Measurements from ENCODE around the gene TYW3.
A peak's percentile ranks its signal among the peaks of the same experiment; 100 is the strongest.

Gene TYW3

GRCh38 chr1:74772945-74773344 lies 40.0 kb downstream of the TYW3 start:
- H3K9me3 Mint-ChIP-seq = no peaks in the 10 kb centered on the region
- H3K36me3 Mint-ChIP-seq (ENCODE audit: low read depth) = no peaks in the 10 kb centered on the region
- H3K27me3 Mint-ChIP-seq (ENCODE audit: low read depth) = no peaks in the 10 kb centered on the region
- TF ChIP-seq CTCF (IDR thresholded peaks at IDR 0.05; ENCODE audit: unreplicated experiment in 3 of 3) = no peak
- no peak overlapping the region for H3K27ac Mint-ChIP-seq
- H3K4me1 Mint-ChIP-seq = no peaks in the 10 kb centered on the region
- H3K4me3 Mint-ChIP-seq = no peak overlapping the region

GRCh38 chr1:74773582-74773981 lies 40.6 kb downstream of the TYW3 start:
- no peaks in the 10 kb centered on the region for H3K27me3 Mint-ChIP-seq (ENCODE audit: low read depth)
- TF ChIP-seq CTCF (IDR thresholded peaks at IDR 0.05; ENCODE audit: unreplicated experiment in 3 of 3) = no peak
- H3K36me3 Mint-ChIP-seq (ENCODE audit: low read depth) = no peaks in the 10 kb centered on the region
- H3K4me1 Mint-ChIP-seq = no peaks in the 10 kb centered on the region
- H3K4me3 Mint-ChIP-seq = no peak overlapping the region
- H3K27ac Mint-ChIP-seq = no peak overlapping the region
- H3K9me3 Mint-ChIP-seq = no peaks in the 10 kb centered on the region

- no peaks in the 10 kb centered on the region for H3K27me3 Mint-ChIP-seq (ENCODE audit: low read depth)
- H3K4me1 Mint-ChIP-seq = no peaks in the 10 kb centered on the region
- no peak overlapping the region for H3K4me3 Mint-ChIP-seq
- H3K27ac Mint-ChIP-seq = no peak overlapping the region
- peak in 2 of 3 experiments; percentile 5 to 13 for TF ChIP-seq CTCF (IDR thresholded peaks at IDR 0.05; ENCODE audit: unreplicated experiment in 3 of 3)
- no peaks in the 10 kb centered on the region for H3K36me3 Mint-ChIP-seq (ENCODE audit: low read depth)
- no peaks in the 10 kb centered on the region for H3K9me3 Mint-ChIP-seq
Observed at GRCh38 chr1:74775735-74776134, 42.8 kb downstream of the TYW3 start.

GRCh38 chr1:74777525-74777924 lies 44.6 kb downstream of the TYW3 start:
- TF ChIP-seq CTCF (IDR thresholded peaks at IDR 0.05; ENCODE audit: unreplicated experiment in 3 of 3) = no peak
- H3K27ac Mint-ChIP-seq = no peak overlapping the region
- H3K4me1 Mint-ChIP-seq = no peaks in the 10 kb centered on the region
- H3K4me3 Mint-ChIP-seq = no peak overlapping the region
- H3K27me3 Mint-ChIP-seq (ENCODE audit: low read depth) = no peaks in the 10 kb centered on the region
- H3K9me3 Mint-ChIP-seq = no peaks in the 10 kb centered on the region
- no peaks in the 10 kb centered on the region for H3K36me3 Mint-ChIP-seq (ENCODE audit: low read depth)

- no peak for TF ChIP-seq CTCF (IDR thresholded peaks at IDR 0.05; ENCODE audit: unreplicated experiment in 3 of 3)
- Mint-ChIP-seq H3K9me3 (no peaks in the 10 kb centered on the region), H3K4me3 (no peak overlapping the region), H3K27me3 (ENCODE audit: low read depth) (no peaks in the 10 kb centered on the region), H3K27ac (no peak overlapping the region), H3K4me1 (no peaks in the 10 kb centered on the region), H3K36me3 (ENCODE audit: low read depth) (no peaks in the 10 kb centered on the region)
Observed at GRCh38 chr1:74779750-74780149, 46.8 kb downstream of the TYW3 start.

- Mint-ChIP-seq H3K27ac (no peak overlapping the region), H3K4me3 (no peak overlapping the region), H3K4me1 (no peaks in the 10 kb centered on the region), H3K9me3 (no peaks in the 10 kb centered on the region), H3K36me3 (ENCODE audit: low read depth) (no peaks in the 10 kb centered on the region), H3K27me3 (ENCODE audit: low read depth) (no peaks in the 10 kb centered on the region)
- TF ChIP-seq CTCF (IDR thresholded peaks at IDR 0.05; ENCODE audit: unreplicated experiment in 3 of 3) = no peak
Observed at GRCh38 chr1:74780594-74780993, 47.6 kb downstream of the TYW3 start.

Measured in nephron (organoid).